HEK293T (cell line): ENCODE results near the gene PDE6B.

Source experiments
- CTCF ChIA-PET: fragments of 350-600 bp; formaldehyde crosslinking; extraction: SDS; loops from one replicate; lab custom pipeline; 2021; ENCODE audit warnings: antibody characterized with exemption, inconsistent platforms; lab: Yijun Ruan, JAX
- POLR2A ChIA-PET: fragments of 350-600 bp; formaldehyde crosslinking; extraction: SDS; loops from one replicate; lab custom pipeline; 2020; ENCODE audit warnings: antibody characterized with exemption, inconsistent platforms; lab: Yijun Ruan, JAX
- DNase-seq: peaks from one replicate; pipeline ENCODE4 v3.0.0; 2012; ENCODE audit warnings: mixed read lengths; ENCODE audit errors: extremely low spot score
- ARNT ChIP-seq: fragments of 450-650 bp; IDR thresholded peaks from 2 replicates; pipeline ENCODE4 v1.6.1; 2017; ENCODE audit warnings: mild to moderate bottlenecking
- BHLHE40 ChIP-seq: fragments of 450-650 bp; IDR thresholded peaks from 2 replicates; pipeline ENCODE4 v1.6.1; 2016; ENCODE audit warnings: mild to moderate bottlenecking, moderate library complexity, borderline replicate concordance
- CTBP1 ChIP-seq: fragments of 450-650 bp; IDR thresholded peaks from 2 replicates; pipeline ENCODE4 v1.6.1; 2016; ENCODE audit warnings: borderline replicate concordance
- ELF4 ChIP-seq: fragments of 450-650 bp; IDR thresholded peaks from 2 replicates; pipeline ENCODE4 v1.6.1; 2017; ENCODE audit warnings: antibody characterized with exemption
- FOXA1 ChIP-seq: fragments of 450-650 bp; IDR thresholded peaks from 2 replicates; pipeline ENCODE4 v1.6.1; 2016; ENCODE audit warnings: mild to moderate bottlenecking
- FOXK2 ChIP-seq: fragments of 450-650 bp; IDR thresholded peaks from 2 replicates; pipeline ENCODE4 v1.6.1; 2016; ENCODE audit warnings: mild to moderate bottlenecking
- FOXM1 ChIP-seq: fragments of 450-650 bp; IDR thresholded peaks from 2 replicates; pipeline ENCODE4 v1.6.1; 2017; ENCODE audit warnings: mild to moderate bottlenecking, borderline replicate concordance
- HDGF ChIP-seq: fragments of 450-650 bp; IDR thresholded peaks from 2 replicates; pipeline ENCODE4 v1.6.1; 2017; ENCODE audit warnings: antibody characterized with exemption, borderline replicate concordance
- L3MBTL2 ChIP-seq: fragments of 450-650 bp; conservative IDR thresholded peaks from 2 replicates; pipeline ENCODE4 v1.6.1; 2016; ENCODE audit warnings: mild to moderate bottlenecking
- LEF1 ChIP-seq: fragments of 450-650 bp; IDR thresholded peaks from 2 replicates; pipeline ENCODE4 v1.6.1; 2017; ENCODE audit warnings: mild to moderate bottlenecking, borderline replicate concordance
- NFRKB ChIP-seq: fragments of 450-650 bp; IDR thresholded peaks from 2 replicates; pipeline ENCODE4 v1.6.1; 2016; ENCODE audit warnings: mild to moderate bottlenecking, moderate library complexity
- SP1 ChIP-seq: fragments of 450-650 bp; IDR thresholded peaks from 2 replicates; pipeline ENCODE4 v1.6.1; 2017
- SUZ12 ChIP-seq: fragments of 450-650 bp; IDR thresholded peaks from 2 replicates; pipeline ENCODE4 v1.6.1; 2016; ENCODE audit warnings: mild to moderate bottlenecking
- TARDBP ChIP-seq: fragments of 450-650 bp; IDR thresholded peaks from 2 replicates; pipeline ENCODE4 v1.6.1; 2016
- ZNF384 ChIP-seq: fragments of 450-650 bp; IDR thresholded peaks from 2 replicates; pipeline ENCODE4 v1.6.1; 2016
- TF ChIP-seq, protein P1 (sequence below): fragments of 450-650 bp; IDR thresholded peaks from 2 replicates; pipeline ENCODE4 v1.6.1; 2016

Gene PDE6B

DNA sequence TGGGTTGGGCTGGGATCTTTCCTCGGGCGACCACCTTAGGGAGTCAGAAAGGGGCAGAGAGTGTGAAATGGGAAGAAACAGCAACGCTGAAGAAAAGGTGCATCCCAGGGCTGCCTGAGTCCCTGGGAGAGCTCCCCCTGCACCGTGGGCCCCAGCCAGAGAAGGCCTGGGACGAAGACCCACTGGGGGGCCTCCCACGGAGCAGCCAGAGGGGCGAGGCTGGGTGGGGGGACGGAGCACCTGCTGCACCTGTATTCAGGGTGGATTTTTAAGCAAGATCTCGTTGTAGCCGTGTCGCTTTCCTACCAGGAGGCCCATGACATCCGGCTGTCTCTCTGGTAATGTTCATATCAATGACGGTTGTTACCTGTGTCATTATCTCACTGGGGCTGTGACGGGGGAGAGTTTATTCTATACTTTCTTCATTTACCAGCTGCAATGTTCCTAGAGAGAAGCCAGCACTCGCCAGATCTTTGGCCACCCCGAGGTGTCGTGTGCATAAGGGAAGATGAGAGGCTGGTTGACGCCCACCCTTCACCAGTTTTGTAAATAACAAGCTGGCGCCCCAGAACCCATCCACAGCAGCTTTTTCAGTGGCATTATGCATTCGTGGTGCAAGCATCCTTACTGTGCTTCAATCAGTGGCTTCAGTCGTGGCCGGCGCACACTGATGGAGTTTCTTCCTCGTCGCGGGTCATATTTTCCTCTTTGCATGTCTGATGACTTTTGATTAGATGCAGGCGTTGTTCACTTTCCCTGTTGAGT lies 74.6 kb downstream of the PDE6B start:
- POLR2A ChIA-PET: interaction anchor here (1.0 kb wide), 1 partner anchor 16 kb away, joined by 3 read pairs; no protein-coding TSS in a partner anchor
- no peak for TF ChIP-seq ARNT
- no peak for DNase-seq
- CTCF ChIA-PET: interaction anchor here (2.2 kb wide), 1 partner anchor 16 kb away, joined by 11 read pairs; no protein-coding TSS in a partner anchor

DNA sequence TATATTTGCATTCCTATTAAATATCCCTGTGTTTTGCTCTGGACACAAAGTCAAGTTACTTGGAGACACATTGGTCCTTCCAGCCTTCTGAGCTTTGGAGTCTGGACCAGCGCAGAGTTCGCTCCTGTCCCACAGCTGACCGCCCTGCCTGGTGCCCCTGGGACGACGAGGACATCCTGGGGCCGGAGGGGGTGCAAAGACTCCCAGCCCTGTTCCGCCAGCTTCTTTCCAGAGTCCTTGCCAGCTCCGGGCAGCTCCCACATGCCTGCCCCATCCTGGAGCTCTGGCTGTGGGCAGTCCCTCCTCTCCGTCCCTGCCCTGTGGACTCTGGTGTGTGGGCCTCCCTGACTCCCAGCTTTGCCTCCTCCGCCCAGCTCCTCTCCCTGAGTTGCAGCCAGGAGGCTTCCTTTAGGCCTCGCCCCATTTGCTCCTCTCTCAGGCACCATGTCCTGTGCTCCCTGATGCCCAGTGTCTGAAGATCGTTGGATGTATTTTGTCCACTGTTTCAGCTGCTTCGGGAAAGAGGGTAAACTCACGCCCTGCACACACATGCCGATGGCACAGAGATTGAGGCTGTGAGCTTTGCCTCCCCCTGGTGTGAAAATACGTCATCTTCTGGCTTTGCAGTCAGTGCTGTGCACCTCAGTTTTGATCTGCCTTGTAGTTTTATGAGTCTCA lies 75.4 kb downstream of the PDE6B start:
- POLR2A ChIA-PET: interaction anchor here (1.0 kb wide), 1 partner anchor 17 kb away, joined by 3 read pairs; no protein-coding TSS in a partner anchor
- CTCF ChIA-PET: interaction anchor here (2.2 kb wide), 1 partner anchor 17 kb away, joined by 11 read pairs; no protein-coding TSS in a partner anchor
- no peak for DNase-seq
- TF ChIP-seq BHLHE40 (no peak), ELF4 (no peak), NFRKB (no peak), ARNT (no peak), FOXK2 (no peak), FOXA1 (no peak), L3MBTL2 (no peak), FOXM1 (no peak), SUZ12 (no peak), SP1 (no peak), CTBP1 (no peak), ZNF384 (no peak), LEF1 (no peak), HDGF (no peak), TARDBP (no peak)
- TF ChIP-seq, protein P1, sequence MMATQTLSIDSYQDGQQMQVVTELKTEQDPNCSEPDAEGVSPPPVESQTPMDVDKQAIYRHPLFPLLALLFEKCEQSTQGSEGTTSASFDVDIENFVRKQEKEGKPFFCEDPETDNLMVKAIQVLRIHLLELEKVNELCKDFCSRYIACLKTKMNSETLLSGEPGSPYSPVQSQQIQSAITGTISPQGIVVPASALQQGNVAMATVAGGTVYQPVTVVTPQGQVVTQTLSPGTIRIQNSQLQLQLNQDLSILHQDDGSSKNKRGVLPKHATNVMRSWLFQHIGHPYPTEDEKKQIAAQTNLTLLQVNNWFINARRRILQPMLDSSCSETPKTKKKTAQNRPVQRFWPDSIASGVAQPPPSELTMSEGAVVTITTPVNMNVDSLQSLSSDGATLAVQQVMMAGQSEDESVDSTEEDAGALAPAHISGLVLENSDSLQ: no peak

GRCh38 chr4:702618-703048 lies 77.3 kb downstream of the PDE6B start:
- POLR2A ChIA-PET: no interaction called here
- TF ChIP-seq SP1: no peak
- no peak for TF ChIP-seq LEF1
- no peak for TF ChIP-seq NFRKB
- no peak for TF ChIP-seq ZNF384
- TF ChIP-seq ARNT: no peak
- TF ChIP-seq FOXA1: no peak
- no peak for TF ChIP-seq CTBP1
- TF ChIP-seq, protein P1: no peak
- no peak for TF ChIP-seq FOXM1
- no peak for TF ChIP-seq HDGF
- TF ChIP-seq FOXK2: no peak
- TF ChIP-seq ELF4: no peak
- TF ChIP-seq L3MBTL2: no peak
- TF ChIP-seq TARDBP: no peak
- TF ChIP-seq SUZ12: no peak
- no peak for TF ChIP-seq BHLHE40
- CTCF ChIA-PET: no interaction called here
- DNase-seq: no peak

DNA sequence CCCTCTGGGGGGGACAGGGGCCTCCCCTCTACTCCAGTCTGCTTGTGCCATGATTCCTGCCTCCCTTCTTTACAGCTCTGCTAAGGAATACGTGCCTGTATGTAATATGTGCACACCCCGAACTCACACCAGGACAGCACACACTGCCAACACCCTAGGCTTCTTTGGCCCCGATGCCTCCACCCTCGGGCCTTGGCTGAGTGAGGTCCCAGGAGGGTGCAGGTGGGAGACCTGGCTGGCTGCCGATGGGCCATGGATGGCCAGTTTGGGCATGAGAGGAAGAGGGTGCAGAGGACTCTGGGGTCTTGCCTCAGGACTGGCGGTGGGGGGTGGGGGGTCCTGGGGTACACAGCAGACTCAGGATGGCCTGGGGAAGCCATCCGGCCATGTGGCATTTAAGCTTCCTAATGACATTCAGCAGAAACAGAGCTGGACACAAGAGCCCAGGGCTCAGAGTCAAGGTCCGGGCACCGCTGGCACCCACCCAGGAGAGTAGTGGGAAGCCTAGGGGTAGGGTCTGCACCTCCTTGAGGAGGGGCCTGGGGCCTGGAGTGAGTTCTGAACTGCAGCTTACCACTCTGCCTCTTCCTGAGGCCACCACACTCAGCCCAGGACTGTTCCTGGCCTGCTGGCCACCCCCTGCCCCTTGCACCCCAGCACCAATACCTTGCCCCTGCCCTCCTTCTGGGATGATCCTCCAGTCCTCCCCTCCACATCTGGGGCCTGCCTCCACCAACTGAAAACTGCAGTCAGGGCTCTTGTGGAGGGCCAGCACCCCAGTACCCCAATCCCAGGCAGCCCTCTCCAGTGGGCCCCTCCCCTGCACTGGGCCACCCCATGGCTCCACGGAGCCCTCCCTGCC lies 78.2 kb downstream of the PDE6B start:
- DNase-seq: no peak
- POLR2A ChIA-PET: no interaction called here
- CTCF ChIA-PET: no interaction called here
- TF ChIP-seq LEF1 (no peak), HDGF (no peak), NFRKB (no peak), SUZ12 (no peak), BHLHE40 (no peak), TARDBP (no peak), ARNT (no peak), FOXM1 (no peak), FOXK2 (no peak), SP1 (no peak), FOXA1 (no peak), ZNF384 (no peak)

DNA sequence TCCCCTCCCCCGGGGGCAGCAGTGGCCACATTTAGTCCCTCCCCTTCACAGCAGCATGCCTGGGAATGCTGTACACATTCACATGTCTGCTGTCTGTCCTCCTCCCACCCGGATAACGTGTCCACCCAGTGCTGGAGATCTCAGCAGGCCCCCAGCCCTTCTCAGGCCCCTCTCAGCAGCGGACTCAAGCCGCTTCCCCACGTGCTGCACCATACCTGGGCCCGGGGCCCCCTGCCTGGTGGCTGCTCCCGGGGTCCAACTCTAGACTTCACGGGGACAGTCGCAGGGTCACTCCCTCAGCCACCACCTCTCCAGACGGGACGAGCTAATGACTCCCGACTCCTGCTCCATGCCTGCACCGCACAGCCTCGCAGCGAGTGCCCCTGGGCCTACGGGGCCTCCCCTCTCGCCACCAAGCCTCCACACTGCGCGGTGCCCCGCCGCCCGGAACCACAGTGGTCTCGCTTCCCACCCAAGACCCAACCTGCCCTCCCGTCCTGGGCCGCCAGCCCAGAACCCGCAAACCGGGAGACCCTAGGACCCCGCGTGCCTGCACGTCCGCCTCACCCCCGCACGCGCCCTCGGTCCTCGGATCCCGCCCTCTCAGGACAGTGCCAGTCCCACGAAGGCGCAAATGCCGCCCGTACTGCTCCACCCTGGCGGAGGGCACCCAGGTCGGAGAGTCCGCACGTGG lies 79.0 kb downstream of the PDE6B start:
- CTCF ChIA-PET: no interaction called here

More for the DNA sequence above, 79.0 kb downstream of the PDE6B start:
- TF ChIP-seq, protein P1: no peak
- no peak for TF ChIP-seq SUZ12
- TF ChIP-seq CTBP1: no peak
- TF ChIP-seq BHLHE40: no peak
- no peak for TF ChIP-seq SP1
- no peak for TF ChIP-seq L3MBTL2
- no peak for TF ChIP-seq LEF1
- no peak for TF ChIP-seq FOXA1
- TF ChIP-seq HDGF: no peak
- no peak for DNase-seq
- POLR2A ChIA-PET: no interaction called here
